ENCODE results near the gene ZSCAN22.
"Not testable (repeated sequence)": the region's sequence is repeated elsewhere in the genome, so short reads cannot be mapped to it uniquely, and the experiment has no call there.

ZSCAN22 gene

DNA sequence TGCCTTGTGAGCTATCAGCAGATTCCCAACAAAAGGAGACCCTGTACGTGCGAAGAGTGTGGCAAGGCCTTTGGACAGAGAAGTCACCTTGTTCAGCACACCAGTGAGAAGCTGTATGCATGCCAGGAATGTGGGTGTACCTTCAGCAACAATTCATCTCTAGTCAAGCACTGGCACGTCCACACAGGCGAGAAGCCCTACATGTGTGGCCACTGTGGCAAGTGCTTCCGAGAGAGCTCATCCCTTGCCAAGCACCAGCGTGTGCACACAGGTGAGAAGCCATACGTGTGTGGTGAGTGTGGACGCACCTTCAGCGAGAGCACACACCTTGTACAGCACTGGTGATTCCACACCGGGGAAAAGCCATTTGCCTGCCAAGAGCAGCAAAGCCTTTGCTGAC, 7.6 kb upstream of the ZSCAN22 start:
- DNase-seq: no peak

DNA sequence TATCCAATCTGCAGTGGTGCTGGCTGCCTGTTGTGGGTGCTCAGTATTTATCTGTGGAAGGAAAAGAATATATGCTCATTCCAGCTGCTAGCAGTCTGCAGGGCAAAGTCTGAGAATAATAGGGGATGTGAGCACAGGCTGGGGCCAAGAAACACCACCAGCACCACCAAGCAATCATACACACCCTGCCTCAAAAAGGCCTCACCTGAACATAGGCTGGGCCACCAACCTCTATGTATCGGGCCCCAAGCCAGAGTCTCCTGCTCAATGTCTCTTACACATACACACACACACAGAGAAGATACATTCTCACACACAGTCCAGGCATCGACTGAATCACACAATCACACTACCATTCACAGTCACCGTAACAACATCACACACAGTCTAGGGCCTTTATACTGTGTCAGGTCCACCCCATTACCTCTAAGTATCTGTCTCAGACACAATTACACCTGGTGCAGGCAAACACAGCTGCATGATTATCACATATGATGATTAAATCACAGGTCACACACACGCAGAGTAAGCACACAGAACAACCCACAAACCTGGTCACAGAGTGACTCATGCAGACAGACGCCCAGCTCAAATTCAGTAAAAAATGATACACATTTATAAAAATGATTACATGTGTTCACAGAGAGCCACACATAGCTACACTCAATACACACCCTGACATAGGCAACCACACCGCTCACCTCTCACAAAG, 1.3 kb upstream of the ZSCAN22 start:
- DNase-seq: no peak

DNA sequence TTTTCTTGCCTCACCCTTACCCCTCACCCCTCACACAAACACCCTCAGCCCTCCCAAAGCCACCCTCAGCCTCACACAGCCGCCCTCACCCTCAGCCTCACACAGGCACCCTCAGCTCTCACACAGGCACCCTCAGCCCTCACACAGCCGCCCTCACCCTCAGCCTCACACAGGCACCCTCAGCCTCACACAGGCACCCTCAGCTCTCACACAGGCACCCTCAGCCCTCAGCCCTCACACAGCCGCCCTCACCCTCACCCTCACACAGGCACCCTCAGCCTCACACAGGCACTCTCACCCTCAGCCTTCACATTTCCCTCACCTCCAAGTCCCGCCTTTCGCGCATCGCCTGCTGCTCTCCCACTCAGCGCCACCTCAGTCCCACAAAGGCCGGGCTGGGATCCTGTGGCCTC, 287 bp upstream of the ZSCAN22 start:
- no peak for DNase-seq

DNA sequence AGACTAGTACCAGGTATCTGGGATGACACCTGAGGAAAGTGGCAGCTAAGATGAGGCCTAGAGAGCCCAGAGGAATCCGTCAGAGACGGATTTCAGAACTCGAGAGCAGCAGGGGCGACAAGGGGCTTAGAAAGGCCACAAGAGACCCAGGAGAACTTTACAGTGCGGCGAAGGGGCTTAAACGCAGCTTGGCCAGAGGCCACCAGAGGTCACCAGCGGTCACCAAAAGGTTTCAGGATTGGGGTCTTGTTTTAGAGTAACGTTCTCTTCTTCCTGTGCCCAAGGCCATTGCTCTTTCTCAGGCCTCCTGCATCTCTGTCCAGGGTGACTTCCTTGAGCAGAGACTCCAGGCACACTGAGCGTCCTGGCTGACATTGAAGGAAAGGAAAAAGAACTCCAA, 2.2 kb downstream of the ZSCAN22 start:
- DNase-seq: no peak

DNA sequence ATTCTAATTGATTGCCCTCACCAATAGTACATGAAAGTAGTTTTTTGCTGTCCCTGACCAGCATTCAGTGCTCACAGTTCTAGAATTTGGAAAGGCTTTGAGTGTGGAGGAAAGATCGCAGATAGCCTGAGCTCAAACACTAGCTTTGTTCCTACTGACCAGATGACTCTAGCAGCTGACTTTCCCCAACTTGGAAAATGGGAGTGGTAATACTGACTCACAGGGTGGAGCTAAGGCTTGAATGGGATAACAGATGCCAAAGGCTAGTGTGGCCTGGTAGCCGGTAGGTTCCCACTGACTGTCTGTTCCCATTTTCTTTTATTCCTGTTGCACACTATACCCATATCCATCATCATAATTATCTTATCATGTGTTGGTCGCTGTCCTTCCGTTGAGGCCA, 3.7 kb downstream of the ZSCAN22 start:
- DNase-seq: no peak

DNA sequence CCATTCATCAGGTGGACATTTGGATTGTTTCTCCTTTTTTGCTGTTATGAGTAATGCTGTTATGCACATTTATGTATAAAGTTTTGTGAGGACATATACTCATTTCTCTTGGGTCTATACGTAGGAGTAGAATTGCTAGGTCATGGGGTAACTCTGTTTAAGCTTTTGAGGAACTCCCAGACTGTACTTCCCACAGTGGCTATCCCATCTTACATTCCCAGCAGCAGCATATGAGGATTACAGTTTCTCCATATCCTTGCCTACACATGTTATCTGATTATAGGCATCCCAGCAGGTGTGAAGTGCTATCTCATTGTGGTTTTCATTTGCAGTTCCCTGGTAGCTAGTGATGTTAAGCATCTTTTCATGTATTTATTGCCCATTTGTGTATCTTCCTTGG, 5.9 kb downstream of the ZSCAN22 start:
- DNase-seq: no peak

DNA sequence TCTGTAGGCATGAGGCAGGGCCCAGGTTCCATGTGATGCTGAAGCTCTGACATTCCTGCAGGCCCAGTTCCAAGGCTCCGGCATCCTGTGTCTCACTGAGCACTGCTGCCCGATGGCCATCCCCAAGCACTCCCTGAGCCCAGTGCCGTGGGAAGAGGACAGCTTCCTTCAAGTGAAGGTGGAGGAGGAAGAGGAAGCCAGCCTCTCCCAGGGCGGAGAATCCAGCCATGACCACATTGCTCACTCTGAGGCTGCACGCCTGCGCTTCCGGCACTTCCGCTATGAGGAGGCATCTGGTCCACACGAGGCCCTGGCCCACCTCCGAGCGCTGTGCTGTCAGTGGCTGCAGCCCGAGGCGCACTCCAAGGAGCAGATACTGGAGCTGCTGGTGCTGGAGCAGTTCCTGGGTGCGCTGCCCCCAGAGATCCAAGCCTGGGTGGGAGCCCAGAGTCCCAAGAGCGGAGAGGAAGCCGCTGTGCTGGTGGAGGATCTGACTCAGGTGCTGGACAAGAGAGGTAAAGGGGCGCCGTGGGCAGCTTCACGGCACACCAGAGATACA, 8.0 kb downstream of the ZSCAN22 start:
- DNase-seq: no peak

DNA sequence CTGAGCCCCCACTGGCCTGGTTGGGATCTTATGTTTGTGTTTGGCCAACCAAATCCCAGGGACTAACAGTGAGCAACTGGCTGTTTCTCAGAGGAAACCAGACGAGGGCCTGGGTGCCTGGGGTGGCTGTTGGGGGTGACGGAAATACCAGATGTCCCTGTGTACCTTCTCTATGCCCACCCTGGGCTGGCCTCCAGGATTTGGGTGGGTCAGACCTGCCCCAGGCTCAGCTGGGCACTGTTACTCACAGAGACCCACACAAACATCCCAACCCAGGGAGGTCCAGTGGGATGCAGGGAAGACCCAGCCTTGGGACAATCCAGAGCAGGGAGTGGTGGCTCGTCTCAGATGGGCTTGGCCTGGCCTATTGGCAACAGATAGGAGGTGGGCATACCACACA, 8.8 kb downstream of the ZSCAN22 start:
- no peak for DNase-seq

DNA sequence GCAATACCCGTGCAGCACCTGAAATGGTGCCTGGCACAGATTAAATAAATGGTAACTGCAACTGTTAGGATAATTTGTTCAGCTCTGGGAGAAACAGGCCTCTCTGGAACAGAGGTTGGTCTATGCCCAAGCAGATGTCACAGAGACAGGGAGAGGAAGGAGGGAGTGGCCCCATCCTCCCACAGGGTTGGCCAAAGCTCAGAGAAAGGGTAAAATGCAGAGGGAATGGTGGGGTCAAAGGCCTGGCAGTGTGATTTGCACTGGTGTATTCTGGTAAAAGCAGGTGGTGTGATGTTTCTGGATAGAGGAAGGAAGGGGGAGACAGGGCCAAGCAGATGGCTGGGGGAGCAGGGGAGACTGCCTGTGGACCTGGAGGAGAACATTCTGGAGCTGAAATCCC, 9.4 kb downstream of the ZSCAN22 start:
- no peak for DNase-seq

DNA sequence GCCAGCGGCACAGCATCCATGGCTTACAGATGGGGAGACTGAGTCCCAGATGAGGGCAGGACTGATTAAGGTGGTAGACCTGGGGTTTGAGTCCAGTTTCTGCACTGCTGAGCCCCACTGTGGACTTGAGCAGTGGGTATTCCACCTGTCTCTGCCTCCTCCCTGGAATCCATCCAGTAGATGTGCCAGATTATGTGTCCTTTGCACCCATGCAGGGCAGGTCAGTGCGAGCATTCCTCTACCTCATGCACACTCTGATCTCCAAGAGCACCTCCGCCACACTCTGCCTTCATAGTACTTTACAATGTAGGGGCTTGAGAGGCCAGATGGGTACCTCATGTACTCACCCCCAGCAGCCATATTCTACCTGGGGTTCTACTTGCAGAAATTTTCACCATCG, 10.0 kb downstream of the ZSCAN22 start:
- DNase-seq: no peak

DNA sequence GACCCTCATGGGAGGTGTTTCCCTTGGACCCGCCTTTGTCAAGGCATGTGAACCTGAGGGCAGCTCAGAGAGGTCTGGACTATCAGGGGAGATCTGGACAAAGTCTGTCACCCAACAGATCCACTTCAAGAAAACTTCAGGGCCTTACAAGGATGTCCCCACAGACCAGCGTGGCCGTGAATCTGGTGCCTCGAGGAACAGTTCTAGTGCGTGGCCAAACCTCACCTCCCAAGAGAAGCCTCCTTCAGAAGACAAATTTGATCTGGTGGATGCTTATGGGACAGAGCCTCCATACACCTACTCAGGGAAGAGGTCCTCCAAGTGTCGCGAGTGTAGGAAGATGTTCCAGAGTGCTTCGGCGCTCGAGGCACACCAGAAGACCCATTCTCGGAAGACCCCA, 11.5 kb downstream of the ZSCAN22 start:
- DNase-seq: no peak

DNA sequence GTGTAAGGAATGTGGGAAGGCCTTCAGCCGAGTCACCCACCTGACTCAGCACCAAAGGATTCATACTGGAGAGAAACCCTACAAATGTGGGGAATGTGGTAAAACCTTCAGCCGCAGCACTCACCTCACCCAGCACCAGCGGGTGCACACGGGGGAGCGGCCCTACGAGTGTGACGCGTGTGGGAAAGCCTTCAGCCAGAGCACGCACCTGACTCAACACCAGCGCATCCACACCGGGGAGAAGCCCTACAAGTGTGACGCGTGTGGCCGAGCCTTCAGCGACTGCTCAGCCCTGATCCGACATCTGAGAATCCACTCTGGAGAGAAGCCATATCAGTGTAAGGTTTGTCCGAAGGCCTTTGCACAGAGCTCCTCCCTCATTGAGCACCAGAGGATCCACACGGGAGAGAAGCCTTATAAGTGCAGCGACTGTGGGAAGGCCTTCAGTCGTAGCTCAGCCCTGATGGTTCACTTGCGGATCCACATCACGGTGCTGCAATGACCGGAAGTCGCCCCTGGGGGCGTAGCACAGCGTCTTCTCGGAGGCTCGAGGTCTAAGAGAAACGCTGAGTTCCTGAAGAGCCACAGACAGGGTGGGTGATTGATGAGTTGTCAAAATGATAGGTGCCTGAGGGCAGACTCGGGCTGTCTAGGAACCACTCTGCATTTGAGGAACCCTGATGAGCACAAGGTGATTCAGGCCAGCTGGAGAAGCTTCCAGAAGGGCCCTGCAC, 12.2 kb downstream of the ZSCAN22 start:
- no peak for DNase-seq

DNA sequence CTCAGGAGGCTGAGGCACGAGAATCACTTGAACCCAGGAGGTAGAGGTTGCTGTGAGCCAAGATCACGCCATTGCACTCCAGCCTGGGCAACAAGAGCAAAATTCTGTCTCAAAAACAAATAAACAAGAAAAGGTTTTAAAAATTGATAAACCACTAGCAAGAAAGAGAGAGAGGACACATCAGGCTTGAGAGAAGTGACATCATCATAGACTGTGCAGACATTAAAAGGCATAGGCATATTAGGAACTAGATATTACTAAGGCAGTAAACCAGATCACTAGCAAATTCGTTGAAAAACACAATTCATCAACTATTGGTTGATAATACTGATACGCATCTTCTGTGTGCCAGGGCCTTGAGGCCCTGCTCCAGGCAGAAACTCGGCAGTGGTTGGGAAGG, 18.8 kb downstream of the ZSCAN22 start:
- DNase-seq: no peak

DNA sequence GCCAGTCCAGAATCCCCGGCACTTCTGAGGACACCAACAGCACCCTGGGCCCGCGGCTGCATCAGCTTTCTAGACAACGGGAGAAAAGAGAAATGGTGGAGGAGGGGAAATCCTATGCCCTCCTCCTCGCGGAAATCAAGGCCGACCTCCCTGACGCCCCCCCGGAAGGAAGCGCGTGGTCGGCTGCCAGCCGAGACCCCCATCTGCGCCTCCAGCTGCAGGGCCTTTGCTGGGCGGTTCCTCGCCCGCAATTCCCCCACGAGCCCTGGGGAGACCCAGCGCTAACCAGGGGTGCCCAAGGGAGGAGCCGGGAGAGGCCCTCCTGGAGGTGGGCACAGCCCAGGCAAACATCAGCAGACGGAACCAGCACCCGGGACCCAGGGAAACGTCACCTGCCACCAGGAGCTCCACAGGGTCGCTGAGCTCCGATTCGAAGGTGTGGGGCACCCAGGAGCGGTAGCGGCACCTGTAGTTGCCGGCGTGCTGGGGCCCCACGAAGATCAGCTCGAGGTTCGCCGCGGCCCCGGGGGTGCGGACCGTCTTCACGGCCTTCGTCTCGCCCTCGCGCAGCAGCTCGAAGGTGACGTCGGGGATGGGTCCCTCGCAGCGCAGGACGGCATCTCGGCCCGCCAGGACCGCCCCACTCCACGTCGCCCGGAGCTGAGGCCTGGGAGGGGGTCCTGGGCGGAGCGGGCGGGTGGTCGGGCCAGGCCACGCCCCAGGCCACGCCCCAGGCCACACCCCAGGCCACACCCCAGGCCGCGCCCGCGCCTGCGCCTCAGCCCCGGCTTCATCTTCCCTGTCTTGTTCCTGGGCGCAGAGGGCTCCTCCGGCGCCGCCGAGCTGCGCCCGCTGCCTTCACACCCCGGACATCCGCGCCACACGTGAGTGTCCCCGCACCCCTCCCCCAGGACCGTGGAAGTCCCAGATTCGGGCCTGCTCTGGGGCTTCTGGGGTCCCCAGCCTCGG, 20.5 kb downstream of the ZSCAN22 start:
- peak; percentile 93 for DNase-seq

DNA sequence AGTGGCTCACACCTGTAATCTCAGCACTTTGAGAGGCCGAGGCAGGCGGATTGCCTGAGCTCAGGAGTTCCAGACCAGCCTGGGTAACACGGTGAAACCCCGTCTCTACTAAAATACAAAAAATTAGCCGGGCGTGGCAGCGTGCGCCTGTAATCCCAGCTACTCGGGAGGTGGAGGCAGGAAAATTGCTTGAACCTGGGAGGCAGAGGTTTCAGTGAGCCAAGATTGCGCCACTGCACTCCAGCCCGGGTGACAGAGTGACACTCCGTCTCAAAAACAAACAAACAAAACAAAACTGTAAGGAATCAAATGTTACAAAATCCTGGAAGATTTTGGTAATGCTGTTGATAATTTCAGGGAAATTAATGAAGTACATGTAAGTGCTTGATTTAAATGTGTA, 21.3 kb downstream of the ZSCAN22 start:
- not testable (repeated sequence) for DNase-seq

DNA sequence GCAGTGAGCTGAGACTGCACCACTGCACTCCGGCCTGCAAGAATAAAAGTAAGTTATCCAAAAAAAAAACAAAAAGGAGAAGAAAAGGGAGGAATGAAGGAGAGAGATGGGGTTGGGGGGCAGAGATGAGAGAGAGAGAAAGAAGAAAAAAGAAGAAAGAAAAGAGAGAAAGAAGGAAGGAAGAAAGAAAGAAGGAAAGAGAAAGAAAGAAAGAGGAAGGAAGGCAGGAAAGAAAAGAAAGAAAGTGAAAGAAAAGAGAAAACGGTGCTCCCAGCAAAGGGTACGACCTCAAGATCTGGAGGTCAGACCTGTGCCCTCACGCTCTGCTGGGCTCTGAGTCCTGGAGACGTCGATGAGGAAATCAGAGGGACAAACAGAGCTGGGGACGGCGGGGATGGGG, 22.8 kb downstream of the ZSCAN22 start:
- DNase-seq: no peak

DNA sequence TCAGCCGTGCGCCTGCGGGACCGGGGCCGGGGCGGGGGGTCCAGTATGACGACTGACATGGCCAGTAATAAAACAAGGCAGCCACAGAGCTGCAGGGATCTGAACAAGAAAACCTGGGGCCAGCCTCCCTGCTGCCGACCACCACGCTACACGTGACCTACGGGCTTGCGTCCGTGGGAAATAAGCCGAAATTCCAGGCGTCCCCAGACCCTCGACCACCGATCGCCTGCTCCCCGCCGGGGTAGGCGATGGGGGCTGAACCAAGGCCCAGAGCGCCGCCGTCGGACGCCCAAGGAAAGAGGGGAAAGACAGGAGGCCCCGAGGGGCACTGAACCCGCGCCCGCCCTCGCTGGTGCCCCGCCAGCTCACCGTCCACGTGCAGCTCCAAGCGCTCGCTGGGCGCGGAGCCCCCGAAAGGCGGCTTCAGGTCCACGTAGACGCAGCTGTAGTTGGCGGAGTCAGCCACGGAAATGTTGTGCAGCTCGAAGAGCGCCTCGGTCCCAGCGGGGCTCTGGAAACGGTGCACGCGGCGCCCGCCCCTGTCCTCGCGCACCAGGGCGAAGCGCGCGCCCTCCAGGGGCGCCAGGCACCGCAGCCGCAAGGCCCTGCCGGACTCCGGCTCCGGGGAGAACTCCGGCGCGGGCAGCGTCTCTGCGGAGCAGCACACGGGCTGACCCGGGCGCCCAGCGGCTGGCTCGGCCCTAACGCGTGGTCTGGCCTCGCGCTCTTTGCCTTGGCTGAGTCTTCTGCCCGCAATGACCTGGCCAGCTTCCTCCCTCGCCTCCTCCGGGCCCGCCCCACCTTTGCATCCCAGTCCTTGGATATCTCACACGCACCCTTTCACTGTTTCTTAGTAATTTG, 23.4 kb downstream of the ZSCAN22 start:
- no peak for DNase-seq

DNA sequence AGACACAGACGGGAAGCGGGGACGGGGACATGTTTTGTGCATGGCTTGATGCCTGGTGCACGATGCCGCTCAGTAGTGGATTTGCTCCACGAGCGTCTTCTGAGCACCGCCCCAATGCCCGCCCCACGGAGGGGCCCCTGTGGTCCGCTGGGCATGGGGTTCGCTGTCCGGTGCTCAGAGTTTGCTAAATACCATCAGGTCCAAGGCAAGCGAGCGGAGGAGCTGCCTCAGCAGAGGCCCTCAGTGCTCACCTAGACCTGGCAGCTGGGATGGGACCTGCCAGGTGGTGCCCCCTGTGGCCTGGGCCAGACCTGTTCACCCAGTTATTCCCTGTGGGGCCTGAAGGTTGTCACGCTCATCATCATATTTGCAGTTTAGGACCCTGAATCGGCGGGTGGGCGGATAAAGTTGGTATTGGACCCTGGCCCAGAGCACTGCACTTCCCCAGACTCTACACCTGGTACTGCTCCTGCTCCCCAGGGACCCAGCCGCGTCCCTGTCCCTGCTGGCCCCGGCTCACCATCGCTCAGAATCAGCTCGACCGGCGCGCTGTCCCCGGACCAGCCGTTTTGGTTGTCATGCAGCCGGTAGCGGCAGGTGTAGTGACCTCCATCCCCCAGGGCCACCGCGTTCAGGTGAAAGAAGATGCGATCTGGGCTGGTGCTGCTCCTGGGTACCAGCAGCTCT, 24.2 kb downstream of the ZSCAN22 start:
- DNase-seq: no peak

DNA sequence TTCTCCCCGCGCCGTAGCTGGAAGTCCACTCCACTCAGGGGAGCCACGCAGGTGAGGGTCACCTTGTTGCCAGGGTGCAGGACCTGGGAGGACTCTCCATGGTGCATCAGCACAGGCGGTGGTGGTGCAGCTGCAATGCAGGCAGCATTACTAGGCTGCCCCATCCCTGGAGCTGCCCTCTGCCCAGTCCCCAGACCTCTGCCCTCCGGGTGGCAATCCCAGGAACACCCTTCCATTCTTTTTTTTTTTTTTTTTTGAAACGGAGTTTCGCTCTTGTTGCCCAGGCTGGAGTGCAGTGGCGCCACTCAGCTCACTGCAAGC, 24.7 kb downstream of the ZSCAN22 start:
- DNase-seq: no peak

DNA sequence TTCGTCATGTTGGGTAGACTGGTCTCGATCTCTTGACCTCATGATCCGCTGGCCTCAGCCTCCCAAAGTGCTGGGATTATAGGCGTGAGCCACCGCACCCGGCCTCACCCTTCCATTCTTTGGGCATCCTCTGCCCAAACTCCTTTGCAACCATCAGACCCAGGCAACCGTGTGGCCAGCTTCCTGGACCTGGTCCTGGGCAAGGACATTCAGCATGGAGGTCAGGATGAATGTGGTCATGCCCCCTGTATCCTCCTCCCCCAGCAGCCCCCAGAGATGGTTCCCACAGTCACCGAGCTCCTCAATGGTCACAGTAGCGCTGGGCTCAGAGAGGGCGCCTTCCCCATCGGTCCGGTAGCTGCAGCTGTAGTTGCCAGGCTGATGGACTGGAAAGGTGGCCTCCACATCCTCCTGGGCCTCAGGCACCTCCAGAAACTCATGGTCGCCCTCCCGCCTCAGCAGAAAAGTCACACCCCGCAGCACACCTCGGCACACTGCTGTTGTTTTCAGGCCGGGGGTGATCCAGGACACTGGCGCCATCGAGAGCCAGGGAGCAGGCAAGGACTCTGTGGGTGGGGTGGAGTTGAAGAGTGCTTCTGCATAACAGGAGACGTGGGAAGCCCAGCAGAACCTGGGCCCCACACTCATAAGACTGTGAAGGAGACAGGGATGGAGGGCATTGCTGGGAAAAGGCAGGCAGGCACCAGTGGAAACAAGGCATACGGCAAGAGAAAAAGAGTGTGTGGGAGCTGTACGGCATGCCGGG, 25.4 kb downstream of the ZSCAN22 start:
- DNase-seq: no peak

All from NCI-H2227 treated with DMSO at 0.1 percent for 48 hours (cell line).